ENCODE results near the gene DENND2D. TPM values are rescaled to one million over a fixed set of nuclear protein-coding genes. Genes with fewer than 3 reads are reported as not detected.

DENND2D gene
- total RNA-seq, 2 donors from 2014 or later = 0.89 to 2.6 TPM

DNA sequence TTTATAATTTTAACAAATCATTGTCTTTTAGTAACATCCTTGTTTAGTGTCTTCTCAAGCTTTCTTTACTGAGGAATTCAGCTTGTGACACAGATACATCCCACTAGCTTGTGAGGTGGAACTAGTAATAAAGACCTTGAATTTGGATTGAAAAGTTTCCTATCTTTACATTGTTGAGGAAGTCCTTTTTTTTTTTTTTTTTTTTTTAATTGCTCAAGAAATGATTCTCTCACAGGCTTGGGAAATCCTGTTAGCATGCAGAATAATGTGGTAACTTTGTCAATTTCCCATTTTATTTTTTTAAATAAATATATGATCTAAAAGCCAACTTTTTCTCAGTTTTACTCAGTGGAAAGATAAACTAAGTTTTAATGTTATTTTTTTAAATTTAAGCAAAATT lies 15.8 kb downstream of the DENND2D start:
- Mint-ChIP-seq H3K4me3 (no peak overlapping the region), H3K27ac (no peak overlapping the region), H3K9me3 (no peaks in the 10 kb centered on the region), H3K4me1 (no peaks in the 10 kb centered on the region), H3K36me3 (ENCODE audit: low read depth) (peaks cover 67% of the 10 kb centered on the region), H3K27me3 (ENCODE audit: insufficient read depth) (no peaks in the 10 kb centered on the region)
- H3K9ac ChIP-seq (ENCODE audit: extremely low read depth, low read length, poor library complexity, severe bottlenecking) = no peak overlapping the region
- H3K4me1 ChIP-seq (ENCODE audit: control insufficient read depth, insufficient read depth, low read length) = no peaks in the 10 kb centered on the region
- H3K4me3 ChIP-seq (ENCODE audit: low read length) = no peak overlapping the region
- no peaks in the 10 kb centered on the region for H3K27me3 ChIP-seq (ENCODE audit: control insufficient read depth, insufficient read depth, low read length, poor library complexity, severe bottlenecking)
- H3K36me3 ChIP-seq (ENCODE audit: control insufficient read depth, insufficient read depth, low read length) = peaks cover 53% of the 10 kb centered on the region
- no peaks in the 10 kb centered on the region for H3K9me3 ChIP-seq (ENCODE audit: control insufficient read depth, low read length)
- TF ChIP-seq CTCF (conservative IDR thresholded peaks at IDR 0.05) = no peak
- DNase-seq = no peak
- H3K27ac ChIP-seq (ENCODE audit: low read depth, low read length) = no peak overlapping the region

DNA sequence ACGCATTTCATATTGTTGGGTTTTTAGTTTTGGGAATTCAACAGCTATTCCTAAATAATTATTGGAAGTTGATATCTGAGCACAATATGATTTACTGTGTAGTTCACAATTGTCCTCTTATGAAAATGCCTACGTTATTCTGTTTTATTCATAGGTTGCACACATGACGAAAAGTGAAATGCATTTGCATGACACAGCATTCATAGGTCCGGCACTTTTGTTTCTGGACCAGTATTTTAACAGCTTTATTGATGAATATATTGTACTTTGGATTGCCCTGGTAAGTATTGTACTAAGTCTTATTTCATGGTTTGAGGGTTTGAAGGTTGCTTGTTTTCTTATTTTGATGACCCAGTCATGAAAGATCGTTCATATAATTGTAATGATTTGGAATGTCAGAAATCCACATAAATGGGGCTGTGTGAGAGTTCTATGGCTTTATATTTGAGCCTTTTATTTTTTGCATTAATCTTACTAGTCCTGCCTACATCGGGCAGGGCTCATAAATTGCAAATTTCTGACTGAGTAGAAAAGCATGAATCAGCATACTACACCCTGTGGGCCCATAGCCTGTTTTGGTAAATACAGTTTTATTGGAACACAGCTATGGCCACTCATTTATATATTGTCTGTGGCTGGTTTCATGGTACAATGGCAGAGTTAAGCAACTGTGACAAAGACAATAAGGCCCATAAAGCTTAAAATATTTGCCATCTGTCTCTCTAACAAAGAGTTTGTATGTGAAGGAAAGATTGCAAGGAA lies 17.0 kb downstream of the DENND2D start:
- Histone ChIP-seq H3K36me3 (ENCODE audit: control insufficient read depth, insufficient read depth, low read length) (peaks cover 59% of the 10 kb centered on the region), H3K4me3 (ENCODE audit: low read length) (no peak overlapping the region), H3K9me3 (ENCODE audit: control insufficient read depth, low read length) (no peaks in the 10 kb centered on the region), H3K9ac (ENCODE audit: extremely low read depth, low read length, poor library complexity, severe bottlenecking) (no peak overlapping the region), H3K4me1 (ENCODE audit: control insufficient read depth, insufficient read depth, low read length) (no peaks in the 10 kb centered on the region), H3K27ac (ENCODE audit: low read depth, low read length) (no peak overlapping the region), H3K27me3 (ENCODE audit: control insufficient read depth, insufficient read depth, low read length, poor library complexity, severe bottlenecking) (no peaks in the 10 kb centered on the region)
- H3K36me3 Mint-ChIP-seq (ENCODE audit: low read depth) = peaks cover 58% of the 10 kb centered on the region
- H3K27ac Mint-ChIP-seq = peak overlapping the region; percentile 32
- no peaks in the 10 kb centered on the region for H3K4me1 Mint-ChIP-seq
- no peaks in the 10 kb centered on the region for H3K9me3 Mint-ChIP-seq
- TF ChIP-seq CTCF (conservative IDR thresholded peaks at IDR 0.05) = no peak
- DNase-seq = no peak
- no peaks in the 10 kb centered on the region for H3K27me3 Mint-ChIP-seq (ENCODE audit: insufficient read depth)
- WGBS, 2 experiments (ENCODE audit: insufficient coverage in 1 of 2, insufficient read length in 1 of 2) = 94 to 100% methylated on average over 1 to 6 of the region's 6 CpGs
- no peak overlapping the region for H3K4me3 Mint-ChIP-seq

DNA sequence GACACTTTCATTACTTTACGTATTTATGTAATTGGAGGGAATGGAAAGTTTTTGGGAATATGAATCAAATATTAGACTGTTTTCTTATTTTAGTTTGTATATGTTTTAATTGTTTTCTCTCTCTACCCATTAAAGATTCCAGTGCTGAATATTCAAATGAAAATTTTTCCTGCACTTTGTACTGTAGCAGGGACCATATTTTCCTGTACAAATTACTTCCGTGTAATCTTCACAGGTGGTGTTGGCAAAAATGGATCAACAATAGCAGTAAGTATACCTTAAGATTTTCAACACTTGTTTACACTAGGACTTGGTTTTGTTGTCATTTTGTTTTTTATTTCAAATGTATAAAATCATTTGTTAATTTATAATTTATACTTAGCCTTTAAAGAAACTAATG lies 18.4 kb downstream of the DENND2D start:
- Histone ChIP-seq H3K4me3 (ENCODE audit: low read length) (no peak overlapping the region), H3K27ac (ENCODE audit: low read depth, low read length) (no peak overlapping the region), H3K9ac (ENCODE audit: extremely low read depth, low read length, poor library complexity, severe bottlenecking) (no peak overlapping the region), H3K36me3 (ENCODE audit: control insufficient read depth, insufficient read depth, low read length) (peaks cover 59% of the 10 kb centered on the region), H3K27me3 (ENCODE audit: control insufficient read depth, insufficient read depth, low read length, poor library complexity, severe bottlenecking) (no peaks in the 10 kb centered on the region), H3K9me3 (ENCODE audit: control insufficient read depth, low read length) (no peaks in the 10 kb centered on the region), H3K4me1 (ENCODE audit: control insufficient read depth, insufficient read depth, low read length) (no peaks in the 10 kb centered on the region)
- Mint-ChIP-seq H3K27ac (no peak overlapping the region), H3K4me1 (no peaks in the 10 kb centered on the region), H3K4me3 (no peak overlapping the region), H3K27me3 (ENCODE audit: insufficient read depth) (no peaks in the 10 kb centered on the region), H3K36me3 (ENCODE audit: low read depth) (peaks cover 55% of the 10 kb centered on the region), H3K9me3 (no peaks in the 10 kb centered on the region)
- no peak for TF ChIP-seq CTCF (conservative IDR thresholded peaks at IDR 0.05)
- no peak for DNase-seq
- 83 to 100% methylated on average over 1 to 2 of the region's 2 CpGs for WGBS, 2 experiments (ENCODE audit: insufficient coverage in 1 of 2, insufficient read length in 1 of 2)

Data from endodermal cell (in vitro differentiated cells).